ENCODE measurements around the gene DYNLT5.
A peak's percentile ranks its signal among the peaks of the same experiment; 100 is the strongest.
"Not testable (repeated sequence)": the region's sequence is repeated elsewhere in the genome, so short reads cannot be mapped to it uniquely, and the experiment has no call there.

DYNLT5 gene

GRCh38 chr1:66788231-66788939 lies 36.1 kb downstream of the DYNLT5 start:
- no peak for DNase-seq (ENCODE audit: low spot score)

GRCh38 chr1:66791621-66792610 lies 39.7 kb downstream of the DYNLT5 start:
- no peak for DNase-seq (ENCODE audit: low spot score)

- DNase-seq (ENCODE audit: low spot score) = not testable (repeated sequence)
These were observed 43.6 kb downstream of the DYNLT5 start for GRCh38 chr1:66795839-66796238.

- no peak for DNase-seq (ENCODE audit: low spot score)
These were observed 57.0 kb downstream of the DYNLT5 start for GRCh38 chr1:66809245-66809644.

GRCh38 chr1:66809736-66810326 lies 57.6 kb downstream of the DYNLT5 start:
- DNase-seq (ENCODE audit: low spot score) = peak; percentile 22

- DNase-seq (ENCODE audit: low spot score) = no peak
These were observed 72.5 kb downstream of the DYNLT5 start for GRCh38 chr1:66824771-66825170.

Data from AG08396 (cell line).